ENCODE data around the gene FMNL2.
A peak's percentile ranks its signal among the peaks of the same experiment; 100 is the strongest.

The FMNL2 gene

GRCh38 chr2:152588998-152589397 is 254.0 kb downstream of the FMNL2 start:
- DNase-seq, result no peak

GRCh38 chr2:152594022-152594766 is 259.2 kb downstream of the FMNL2 start:
- DNase-seq, result no peak

- no peak for DNase-seq
These were observed 259.8 kb downstream of the FMNL2 start for GRCh38 chr2:152594792-152595191.

- DNase-seq, result no peak
These were observed 264.2 kb downstream of the FMNL2 start for GRCh38 chr2:152598975-152599759.

GRCh38 chr2:152600051-152600657 is 265.2 kb downstream of the FMNL2 start:
- no peak for DNase-seq

GRCh38 chr2:152600697-152601096 is 265.7 kb downstream of the FMNL2 start:
- no peak for DNase-seq

GRCh38 chr2:152602750-152603149 is 267.8 kb downstream of the FMNL2 start:
- DNase-seq, result no peak

- DNase-seq, result no peak
These were observed 268.2 kb downstream of the FMNL2 start for GRCh38 chr2:152603166-152603565.

- DNase-seq, result no peak
These were observed 271.1 kb downstream of the FMNL2 start for GRCh38 chr2:152606081-152606480.

GRCh38 chr2:152606941-152607340 is 272.0 kb downstream of the FMNL2 start:
- DNase-seq, result no peak

GRCh38 chr2:152607793-152608300 is 272.9 kb downstream of the FMNL2 start:
- no peak for DNase-seq

GRCh38 chr2:152609154-152609553 is 274.2 kb downstream of the FMNL2 start:
- DNase-seq, result no peak

GRCh38 chr2:152609699-152610098 is 274.7 kb downstream of the FMNL2 start:
- DNase-seq, result no peak

- DNase-seq, result no peak
These were observed 276.7 kb downstream of the FMNL2 start for GRCh38 chr2:152611458-152612231.

- DNase-seq, result no peak
These were observed 278.3 kb downstream of the FMNL2 start for GRCh38 chr2:152613235-152613634.

- no peak for DNase-seq
These were observed 280.2 kb downstream of the FMNL2 start for GRCh38 chr2:152615177-152615576.

GRCh38 chr2:152617456-152618192 is 282.6 kb downstream of the FMNL2 start:
- peak; percentile 12 for DNase-seq

GRCh38 chr2:152618193-152618564 is 283.2 kb downstream of the FMNL2 start:
- no peak for DNase-seq

- DNase-seq, result no peak
These were observed 285.2 kb downstream of the FMNL2 start for GRCh38 chr2:152620208-152620607.

- no peak for DNase-seq
These were observed 286.0 kb downstream of the FMNL2 start for GRCh38 chr2:152620985-152621384.

GRCh38 chr2:152622219-152622618 is 287.2 kb downstream of the FMNL2 start:
- DNase-seq, result no peak

GRCh38 chr2:152623076-152623740 is 288.2 kb downstream of the FMNL2 start:
- no peak for DNase-seq
